Astrocyte (in vitro differentiated cells and primary cell): ENCODE results near the gene CRY2. TPM values are rescaled to one million over a fixed set of nuclear protein-coding genes. Genes with fewer than 3 reads are reported as not detected.
"Not testable (repeated sequence)": the region's sequence is repeated elsewhere in the genome, so short reads cannot be mapped to it uniquely, and the experiment has no call there.

Experiments used
- DNase-seq: peaks from one replicate; pipeline ENCODE4 v3.0.0-alpha.2; 2010; ENCODE audit warnings: low read depth
- FAIRE-seq: peaks from 2 replicates; lab custom pipeline; 2011; peaks lifted over from hg19 to GRCh38; lab: Jason Lieb, UNC
- H2AFZ ChIP-seq: 2 replicates; pipeline ENCODE4 v1.6.0; 2012; ENCODE audit warnings: low read depth, low read length, inconsistent platforms
- H3K27ac ChIP-seq: 2 replicates; pipeline ENCODE4 v1.5.1; 2011; ENCODE audit warnings: low read depth, low read length, inconsistent platforms
- H3K27me3 ChIP-seq: 2 replicates; pipeline ENCODE4 v1.6.0; 2011; ENCODE audit warnings: low read length, inconsistent platforms; ENCODE audit not compliant: insufficient read depth
- H3K36me3 ChIP-seq: 2 replicates; pipeline ENCODE4 v1.5.1; 2011; ENCODE audit warnings: low read length, inconsistent platforms; ENCODE audit not compliant: insufficient read depth
- H3K4me1 ChIP-seq: 2 replicates; pipeline ENCODE4 v1.5.1; 2011; ENCODE audit warnings: low read length, inconsistent platforms; ENCODE audit not compliant: insufficient read depth
- H3K4me2 ChIP-seq: 2 replicates; pipeline ENCODE4 v1.6.0; 2012; ENCODE audit warnings: low read length, inconsistent platforms
- H3K4me3 ChIP-seq: 2 replicates; pipeline ENCODE4 v1.5.1; 2011; ENCODE audit warnings: low read depth, mild to moderate bottlenecking, low read length, inconsistent platforms; ENCODE audit not compliant: insufficient read depth
- H3K79me2 ChIP-seq: 2 replicates; pipeline ENCODE4 v1.6.0; 2012; ENCODE audit warnings: mild to moderate bottlenecking, low read length, inconsistent platforms; ENCODE audit not compliant: insufficient read depth
- H3K9ac ChIP-seq: 2 replicates; pipeline ENCODE4 v1.6.0; 2012; ENCODE audit warnings: mild to moderate bottlenecking, low read length, inconsistent platforms
- H3K9me3 ChIP-seq: 2 replicates; pipeline ENCODE4 v1.5.1; 2012; ENCODE audit warnings: low read depth, mild to moderate bottlenecking, low read length, inconsistent platforms; ENCODE audit not compliant: insufficient read depth
- H4K20me1 ChIP-seq: 2 replicates; pipeline ENCODE4 v1.6.0; 2012; ENCODE audit warnings: low read length, inconsistent platforms; ENCODE audit not compliant: insufficient read depth
- H3K27ac Mint-ChIP-seq: one replicate; pipeline ENCODE4 v1.8.0; 2021; ENCODE audit warnings: mild to moderate bottlenecking, mixed read lengths; ENCODE audit not compliant: unreplicated experiment
- H3K27me3 Mint-ChIP-seq: one replicate; pipeline ENCODE4 v1.8.0; 2021; ENCODE audit warnings: low read depth, mixed read lengths; ENCODE audit not compliant: unreplicated experiment
- H3K36me3 Mint-ChIP-seq: one replicate; pipeline ENCODE4 v1.8.0; 2021; ENCODE audit warnings: low read depth, mixed read lengths; ENCODE audit not compliant: unreplicated experiment
- H3K4me1 Mint-ChIP-seq: one replicate; pipeline ENCODE4 v1.8.0; 2021; ENCODE audit warnings: low read depth, mixed read lengths; ENCODE audit not compliant: unreplicated experiment
- H3K4me3 Mint-ChIP-seq: one replicate; pipeline ENCODE4 v1.8.0; 2021; ENCODE audit warnings: mild to moderate bottlenecking, moderate library complexity, mixed read lengths; ENCODE audit not compliant: unreplicated experiment
- H3K9me3 Mint-ChIP-seq: one replicate; pipeline ENCODE4 v1.8.0; 2021; ENCODE audit warnings: mild to moderate bottlenecking, mixed read lengths; ENCODE audit not compliant: unreplicated experiment
- CTCF ChIP-seq: IDR thresholded peaks from 2 replicates; pipeline ENCODE4 v1.5.1; 2011; ENCODE audit warnings: low read depth, mild to moderate bottlenecking, inconsistent platforms, low read length, moderate library complexity; ENCODE audit not compliant: insufficient read depth
- EZH2 ChIP-seq: IDR thresholded peaks from 2 replicates; pipeline ENCODE4 v1.6.1; 2012; ENCODE audit warnings: mild to moderate bottlenecking, low read length, inconsistent platforms; ENCODE audit not compliant: insufficient read depth
- total RNA-seq: library from RNA; stranded (reverse); gene quantifications from 2 replicates; pipeline ENCODE4 v1.2.1, GENCODE V29; 2021

Gene CRY2
- total RNA-seq, 1 donor from 2014 or later = 16.9 TPM

DNA sequence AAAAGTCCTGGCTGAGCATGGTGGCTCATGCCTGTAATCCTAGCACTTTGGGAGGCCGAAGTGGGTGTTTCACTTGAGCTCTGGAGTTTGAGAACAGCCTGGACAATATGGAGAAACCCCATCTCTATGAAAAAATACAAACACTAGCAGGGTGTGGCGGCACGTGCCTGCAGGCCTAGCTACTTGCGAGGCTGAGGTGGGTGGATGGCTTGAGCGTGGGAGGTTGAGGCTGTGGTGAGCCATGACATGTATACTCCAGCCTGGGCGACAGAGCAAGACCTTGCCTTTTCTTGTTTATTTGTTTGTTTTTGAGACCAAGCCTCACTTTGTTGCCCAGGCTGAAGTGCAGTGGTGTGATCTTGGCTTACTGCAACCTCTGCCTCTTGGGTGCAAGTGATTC lies 8.1 kb upstream of the CRY2 start:
- no peak for FAIRE-seq
- Histone ChIP-seq H3K36me3 (no peaks in the 10 kb centered on the region), H3K4me2 (no peak overlapping the region), H3K4me1 (no peaks in the 10 kb centered on the region), H2AFZ (no peak overlapping the region), H3K9ac (no peak overlapping the region), H4K20me1 (no peaks in the 10 kb centered on the region), H3K79me2 (no peaks in the 10 kb centered on the region), H3K4me3 (no peak overlapping the region), H3K9me3 (no peaks in the 10 kb centered on the region), H3K27ac (no peak overlapping the region), H3K27me3 (peaks cover 6% of the 10 kb centered on the region)
- H3K4me3 Mint-ChIP-seq = no peak overlapping the region
- H3K27me3 Mint-ChIP-seq = peaks cover 29% of the 10 kb centered on the region
- no peaks in the 10 kb centered on the region for H3K4me1 Mint-ChIP-seq
- TF ChIP-seq CTCF = no peak
- TF ChIP-seq EZH2 = no peak
- H3K27ac Mint-ChIP-seq = no peak overlapping the region
- H3K9me3 Mint-ChIP-seq = peaks cover 4% of the 10 kb centered on the region
- DNase-seq = no peak
- H3K36me3 Mint-ChIP-seq = no peaks in the 10 kb centered on the region

GRCh38 chr11:45840251-45840650 lies 7.0 kb upstream of the CRY2 start:
- not testable (repeated sequence) for H4K20me1 ChIP-seq, DNase-seq, H3K36me3 ChIP-seq, H3K4me2 ChIP-seq, H3K36me3 Mint-ChIP-seq, H3K4me3 ChIP-seq, FAIRE-seq, H3K9me3 Mint-ChIP-seq, H2AFZ ChIP-seq, H3K9ac ChIP-seq, H3K4me3 Mint-ChIP-seq, H3K27ac ChIP-seq, H3K79me2 ChIP-seq, H3K4me1 ChIP-seq, H3K4me1 Mint-ChIP-seq, H3K27ac Mint-ChIP-seq, H3K27me3 ChIP-seq, H3K9me3 ChIP-seq
- peaks cover 27% of the 10 kb centered on the region for H3K27me3 Mint-ChIP-seq

DNA sequence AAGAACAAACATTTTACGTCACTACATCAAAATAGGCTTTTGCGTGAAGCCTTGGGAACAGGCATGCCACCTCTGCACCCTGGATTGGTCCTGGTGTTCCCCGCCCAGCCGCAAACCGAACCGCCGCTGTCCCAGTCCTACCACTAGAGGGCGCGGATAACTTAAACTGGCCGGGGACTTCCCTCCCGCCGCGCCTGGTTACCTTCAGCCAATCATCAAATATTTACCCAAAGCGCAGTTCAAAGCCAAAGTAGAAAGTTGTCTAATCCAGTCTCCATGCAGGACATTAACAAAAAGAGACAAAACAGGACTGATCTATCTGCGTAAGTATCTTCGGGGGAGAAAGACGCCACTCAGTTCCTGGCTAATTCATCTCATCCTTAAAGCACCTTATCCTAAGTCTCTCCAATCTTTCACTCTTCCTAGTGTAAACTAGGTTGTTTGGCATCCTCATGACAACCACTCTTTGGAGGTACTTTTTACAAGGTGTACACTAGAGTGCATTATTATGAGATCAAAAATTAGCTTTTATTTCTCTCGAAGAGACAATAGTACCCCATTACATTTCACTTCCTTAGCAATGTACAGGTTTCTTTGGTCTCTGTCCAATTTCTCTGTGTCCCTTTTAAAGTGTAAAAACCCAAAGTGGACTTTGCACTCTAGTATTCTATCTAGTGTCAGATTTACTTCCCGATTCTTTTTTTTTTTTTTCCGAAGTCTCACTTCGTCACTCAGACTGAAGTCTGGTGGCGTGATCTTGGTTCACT lies 3.9 kb upstream of the CRY2 start:
- Mint-ChIP-seq H3K4me1 (peaks cover 1% of the 10 kb centered on the region), H3K27ac (peak overlapping the region; percentile 6), H3K27me3 (peaks cover 9% of the 10 kb centered on the region), H3K36me3 (no peaks in the 10 kb centered on the region), H3K9me3 (no peaks in the 10 kb centered on the region), H3K4me3 (no peak overlapping the region)
- TF ChIP-seq EZH2 (no peak), CTCF (peak; percentile 94)
- peaks cover 8% of the 10 kb centered on the region for H3K4me1 ChIP-seq
- peaks cover 12% of the 10 kb centered on the region for H3K27me3 ChIP-seq
- peak overlapping the region; percentile 75 for H3K4me2 ChIP-seq
- peaks cover 4% of the 10 kb centered on the region for H4K20me1 ChIP-seq
- H3K36me3 ChIP-seq = no peaks in the 10 kb centered on the region
- DNase-seq (peak; percentile 66), FAIRE-seq (no peak)
- no peak overlapping the region for H3K27ac ChIP-seq
- no peak overlapping the region for H3K4me3 ChIP-seq
- H2AFZ ChIP-seq = peak overlapping the region; percentile 71
- H3K9me3 ChIP-seq = no peaks in the 10 kb centered on the region
- H3K9ac ChIP-seq = peak overlapping the region; percentile 24
- peaks cover 7% of the 10 kb centered on the region for H3K79me2 ChIP-seq
